Peyer's patch (tissue), 4 donors: Measurements from ENCODE around the gene NUP214.

Source experiments
- POLR2A ChIP-seq, 2 donors: fragments of 450-650 bp; IDR thresholded peaks; one replicate each; pipeline ENCODE4 v1.5.1; 2017; ENCODE audit warnings: antibody characterized with exemption in 2 of 2, mild to moderate bottlenecking in 2 of 2, moderate library complexity in 2 of 2
- TF ChIP-seq, protein P1 (sequence below), 6 experiments: fragments of 450-650 bp in 4 of 6; fragments of 200-600 bp in 2 of 6; sonication (generic) in 1 of 6; IDR thresholded peaks; one replicate each; pipeline ENCODE4 v1.5.1; 2017 to 2019; ENCODE audit warnings: antibody characterized with exemption in 6 of 6, mild to moderate bottlenecking in 3 of 6, moderate library complexity in 1 of 6

DNA sequence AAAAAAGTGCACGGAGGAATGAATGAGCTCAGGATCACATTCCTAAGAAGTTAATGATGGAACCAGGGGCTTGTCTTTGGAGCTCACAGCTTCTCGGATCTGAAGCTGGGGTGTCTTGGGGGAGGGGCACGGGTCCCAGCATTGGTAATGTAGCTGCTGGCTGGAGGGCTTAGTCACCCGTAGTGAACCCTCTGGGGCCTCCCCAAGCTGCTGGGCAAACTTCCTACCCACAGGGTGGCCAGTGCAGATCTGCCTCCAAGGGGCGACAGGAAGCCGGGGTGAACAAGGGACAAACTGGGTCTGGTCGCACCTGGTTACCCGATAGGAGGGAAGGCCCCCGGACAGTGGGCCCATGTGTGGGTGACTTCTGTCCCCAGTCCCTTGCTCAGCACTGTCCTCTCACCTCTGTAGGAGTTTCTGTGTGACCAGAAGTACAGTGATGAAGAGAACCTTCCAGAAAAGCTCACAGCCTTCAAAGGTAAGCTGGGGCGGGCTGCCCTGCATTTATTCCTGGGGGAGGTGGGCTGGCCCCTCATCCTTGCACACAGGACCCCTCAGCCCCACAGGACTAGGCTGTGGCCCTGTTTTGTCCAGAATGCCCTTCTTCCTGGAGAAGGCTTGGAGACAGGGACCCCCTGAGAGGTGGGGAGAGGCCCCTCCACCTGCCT lies 14.1 kb upstream of the NUP214 start:
- TF ChIP-seq, protein P1, sequence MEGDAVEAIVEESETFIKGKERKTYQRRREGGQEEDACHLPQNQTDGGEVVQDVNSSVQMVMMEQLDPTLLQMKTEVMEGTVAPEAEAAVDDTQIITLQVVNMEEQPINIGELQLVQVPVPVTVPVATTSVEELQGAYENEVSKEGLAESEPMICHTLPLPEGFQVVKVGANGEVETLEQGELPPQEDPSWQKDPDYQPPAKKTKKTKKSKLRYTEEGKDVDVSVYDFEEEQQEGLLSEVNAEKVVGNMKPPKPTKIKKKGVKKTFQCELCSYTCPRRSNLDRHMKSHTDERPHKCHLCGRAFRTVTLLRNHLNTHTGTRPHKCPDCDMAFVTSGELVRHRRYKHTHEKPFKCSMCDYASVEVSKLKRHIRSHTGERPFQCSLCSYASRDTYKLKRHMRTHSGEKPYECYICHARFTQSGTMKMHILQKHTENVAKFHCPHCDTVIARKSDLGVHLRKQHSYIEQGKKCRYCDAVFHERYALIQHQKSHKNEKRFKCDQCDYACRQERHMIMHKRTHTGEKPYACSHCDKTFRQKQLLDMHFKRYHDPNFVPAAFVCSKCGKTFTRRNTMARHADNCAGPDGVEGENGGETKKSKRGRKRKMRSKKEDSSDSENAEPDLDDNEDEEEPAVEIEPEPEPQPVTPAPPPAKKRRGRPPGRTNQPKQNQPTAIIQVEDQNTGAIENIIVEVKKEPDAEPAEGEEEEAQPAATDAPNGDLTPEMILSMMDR (IDR thresholded peaks at IDR 0.05): no peak
- no peak for TF ChIP-seq POLR2A (IDR thresholded peaks at IDR 0.05)
